Measurements from ENCODE around the gene SUPT7L.
"Not testable (repeated sequence)": the region's sequence is repeated elsewhere in the genome, so short reads cannot be mapped to it uniquely, and the experiment has no call there.

Gene SUPT7L

GRCh38 chr2:27687232-27687631 is 23.8 kb upstream of the SUPT7L start:
- no peak for TF ChIP-seq POU2F2 (IDR thresholded peaks at IDR 0.05; ENCODE audit: low read depth, low read length)
- TF ChIP-seq POLR2AphosphoS5 (IDR thresholded peaks at IDR 0.05; ENCODE audit: low read depth, low read length): no peak
- TF ChIP-seq TAF1 (IDR thresholded peaks at IDR 0.05; ENCODE audit: low read depth, low read length): no peak
- DNase-seq (ENCODE audit: insufficient read length, low spot score): no peak
- FAIRE-seq: no peak

- no peak for FAIRE-seq
- DNase-seq (ENCODE audit: insufficient read length, low spot score): no peak
- TF ChIP-seq POU2F2 (IDR thresholded peaks at IDR 0.05; ENCODE audit: low read depth, low read length): no peak
- no peak for TF ChIP-seq PAX5 (IDR thresholded peaks at IDR 0.05; ENCODE audit: insufficient read depth, low read length, severe bottlenecking)
These were observed 22.2 kb upstream of the SUPT7L start for GRCh38 chr2:27685577-27685976.

GRCh38 chr2:27685006-27685405 is 21.6 kb upstream of the SUPT7L start:
- DNase-seq (ENCODE audit: insufficient read length, low spot score); FAIRE-seq: not testable (repeated sequence)

- DNase-seq (ENCODE audit: insufficient read length, low spot score) (no peak), FAIRE-seq (peak; percentile 83)
- TF ChIP-seq TAF1 (IDR thresholded peaks at IDR 0.05; ENCODE audit: low read depth, low read length) (no peak), POLR2A (IDR thresholded peaks at IDR 0.05; ENCODE audit: low read depth, low read length) (no peak), PAX5 (IDR thresholded peaks at IDR 0.05; ENCODE audit: insufficient read depth, low read length, severe bottlenecking) (no peak), SPI1 (IDR thresholded peaks at IDR 0.05; ENCODE audit: low read depth, low read length) (no peak), POLR2AphosphoS5 (IDR thresholded peaks at IDR 0.05; ENCODE audit: low read depth, low read length) (no peak), POU2F2 (IDR thresholded peaks at IDR 0.05; ENCODE audit: low read depth, low read length) (no peak)
These were observed 20.1 kb upstream of the SUPT7L start for GRCh38 chr2:27683390-27684071.

GRCh38 chr2:27682334-27682771 is 18.9 kb upstream of the SUPT7L start:
- DNase-seq (ENCODE audit: insufficient read length, low spot score); FAIRE-seq: not testable (repeated sequence)

- DNase-seq (ENCODE audit: insufficient read length, low spot score): no peak
- TF ChIP-seq POLR2AphosphoS5 (IDR thresholded peaks at IDR 0.05; ENCODE audit: low read depth, low read length): no peak
- no peak for TF ChIP-seq POLR2A (IDR thresholded peaks at IDR 0.05; ENCODE audit: low read depth, low read length)
- TF ChIP-seq POU2F2 (IDR thresholded peaks at IDR 0.05; ENCODE audit: low read depth, low read length): no peak
- TF ChIP-seq SPI1 (IDR thresholded peaks at IDR 0.05; ENCODE audit: low read depth, low read length): no peak
- no peak for TF ChIP-seq PAX5 (IDR thresholded peaks at IDR 0.05; ENCODE audit: insufficient read depth, low read length, severe bottlenecking)
- no peak for TF ChIP-seq TAF1 (IDR thresholded peaks at IDR 0.05; ENCODE audit: low read depth, low read length)
- FAIRE-seq: no peak
These were observed 18.4 kb upstream of the SUPT7L start for GRCh38 chr2:27681841-27682240.

GRCh38 chr2:27680571-27680970 is 17.2 kb upstream of the SUPT7L start:
- TF ChIP-seq POLR2AphosphoS5 (IDR thresholded peaks at IDR 0.05; ENCODE audit: low read depth, low read length) (no peak), POLR2A (IDR thresholded peaks at IDR 0.05; ENCODE audit: low read depth, low read length) (no peak), SPI1 (IDR thresholded peaks at IDR 0.05; ENCODE audit: low read depth, low read length) (no peak), PAX5 (IDR thresholded peaks at IDR 0.05; ENCODE audit: insufficient read depth, low read length, severe bottlenecking) (no peak), TAF1 (IDR thresholded peaks at IDR 0.05; ENCODE audit: low read depth, low read length) (no peak), POU2F2 (IDR thresholded peaks at IDR 0.05; ENCODE audit: low read depth, low read length) (no peak)
- FAIRE-seq (no peak), DNase-seq (ENCODE audit: insufficient read length, low spot score) (no peak)

- no peak for FAIRE-seq
- DNase-seq (ENCODE audit: insufficient read length, low spot score): no peak
- TF ChIP-seq TAF1 (IDR thresholded peaks at IDR 0.05; ENCODE audit: low read depth, low read length) (no peak), PAX5 (IDR thresholded peaks at IDR 0.05; ENCODE audit: insufficient read depth, low read length, severe bottlenecking) (no peak), POLR2A (IDR thresholded peaks at IDR 0.05; ENCODE audit: low read depth, low read length) (no peak), POLR2AphosphoS5 (IDR thresholded peaks at IDR 0.05; ENCODE audit: low read depth, low read length) (no peak), POU2F2 (IDR thresholded peaks at IDR 0.05; ENCODE audit: low read depth, low read length) (no peak), SPI1 (IDR thresholded peaks at IDR 0.05; ENCODE audit: low read depth, low read length) (no peak)
These were observed 9.5 kb upstream of the SUPT7L start for GRCh38 chr2:27672723-27673486.

- FAIRE-seq (no peak), DNase-seq (ENCODE audit: insufficient read length, low spot score) (no peak)
- TF ChIP-seq PAX5 (IDR thresholded peaks at IDR 0.05; ENCODE audit: insufficient read depth, low read length, severe bottlenecking) (no peak), TAF1 (IDR thresholded peaks at IDR 0.05; ENCODE audit: low read depth, low read length) (no peak), POU2F2 (IDR thresholded peaks at IDR 0.05; ENCODE audit: low read depth, low read length) (no peak), POLR2AphosphoS5 (IDR thresholded peaks at IDR 0.05; ENCODE audit: low read depth, low read length) (no peak), POLR2A (IDR thresholded peaks at IDR 0.05; ENCODE audit: low read depth, low read length) (no peak), SPI1 (IDR thresholded peaks at IDR 0.05; ENCODE audit: low read depth, low read length) (no peak)
These were observed 7.8 kb upstream of the SUPT7L start for GRCh38 chr2:27671235-27671634.

- no peak for FAIRE-seq
- no peak for DNase-seq (ENCODE audit: insufficient read length, low spot score)
- TF ChIP-seq TAF1 (IDR thresholded peaks at IDR 0.05; ENCODE audit: low read depth, low read length) (no peak), PAX5 (IDR thresholded peaks at IDR 0.05; ENCODE audit: insufficient read depth, low read length, severe bottlenecking) (no peak), SPI1 (IDR thresholded peaks at IDR 0.05; ENCODE audit: low read depth, low read length) (no peak), POU2F2 (IDR thresholded peaks at IDR 0.05; ENCODE audit: low read depth, low read length) (no peak), POLR2AphosphoS5 (IDR thresholded peaks at IDR 0.05; ENCODE audit: low read depth, low read length) (no peak), POLR2A (IDR thresholded peaks at IDR 0.05; ENCODE audit: low read depth, low read length) (no peak)
These were observed 4.0 kb upstream of the SUPT7L start for GRCh38 chr2:27667446-27667845.

Data from GM12891 (cell line).